Endothelial cell of umbilical vein (primary cell): ENCODE data around the gene NAP1L1.

Experiments used
- MYC ChIP-seq: IDR thresholded peaks from one replicate; pipeline ENCODE4 v1.6.1; 2011; ENCODE audit warnings: mild to moderate bottlenecking, low read depth, low read length
- TF ChIP-seq, protein P1 (sequence below), 2 donors: IDR thresholded peaks; 1 replicate in 1 of 2; 2 replicates in 1 of 2; pipeline ENCODE4 v1.5.1; 2011; ENCODE audit warnings: low read length in 2 of 2, mild to moderate bottlenecking in 2 of 2, moderate library complexity in 2 of 2, control low read depth in 1 of 2, inconsistent platforms in 1 of 2, low read depth in 1 of 2; ENCODE audit not compliant: insufficient read depth in 1 of 2; ENCODE audit errors: extremely low read depth in 1 of 2

DNA sequence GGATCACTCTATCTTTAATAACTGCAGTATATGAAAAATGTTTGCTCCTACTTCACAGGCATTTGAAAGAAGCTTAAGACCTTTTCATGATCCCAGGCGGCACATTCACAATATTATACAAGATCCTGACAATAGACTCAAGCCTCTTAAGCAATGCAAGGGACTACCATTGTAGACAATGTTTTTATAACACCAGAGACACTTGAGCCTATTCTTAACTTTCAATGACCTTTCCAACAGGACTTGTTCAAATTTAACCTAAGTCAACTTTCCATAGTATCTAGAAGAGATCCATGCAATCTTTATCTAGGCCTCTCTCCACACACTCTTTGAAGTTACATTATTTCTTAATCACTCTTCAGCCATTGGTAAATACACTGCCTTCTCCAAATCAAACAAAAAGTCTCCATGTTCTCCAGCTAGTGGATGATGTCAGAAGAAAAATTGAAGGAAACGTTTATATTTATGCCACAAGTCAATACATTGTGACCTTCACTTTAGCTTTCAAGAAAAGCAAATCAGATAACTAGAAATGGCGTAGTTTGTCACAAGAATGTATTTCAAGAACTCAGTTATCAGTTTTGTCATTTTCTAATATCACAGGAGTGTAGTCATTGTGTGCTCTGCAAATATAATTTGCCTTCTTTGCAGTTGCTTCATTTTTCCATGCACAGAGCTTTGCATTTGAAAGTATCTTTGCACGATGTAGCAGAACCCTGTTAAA lies 94.1 kb downstream of the NAP1L1 start:
- TF ChIP-seq, protein P1, sequence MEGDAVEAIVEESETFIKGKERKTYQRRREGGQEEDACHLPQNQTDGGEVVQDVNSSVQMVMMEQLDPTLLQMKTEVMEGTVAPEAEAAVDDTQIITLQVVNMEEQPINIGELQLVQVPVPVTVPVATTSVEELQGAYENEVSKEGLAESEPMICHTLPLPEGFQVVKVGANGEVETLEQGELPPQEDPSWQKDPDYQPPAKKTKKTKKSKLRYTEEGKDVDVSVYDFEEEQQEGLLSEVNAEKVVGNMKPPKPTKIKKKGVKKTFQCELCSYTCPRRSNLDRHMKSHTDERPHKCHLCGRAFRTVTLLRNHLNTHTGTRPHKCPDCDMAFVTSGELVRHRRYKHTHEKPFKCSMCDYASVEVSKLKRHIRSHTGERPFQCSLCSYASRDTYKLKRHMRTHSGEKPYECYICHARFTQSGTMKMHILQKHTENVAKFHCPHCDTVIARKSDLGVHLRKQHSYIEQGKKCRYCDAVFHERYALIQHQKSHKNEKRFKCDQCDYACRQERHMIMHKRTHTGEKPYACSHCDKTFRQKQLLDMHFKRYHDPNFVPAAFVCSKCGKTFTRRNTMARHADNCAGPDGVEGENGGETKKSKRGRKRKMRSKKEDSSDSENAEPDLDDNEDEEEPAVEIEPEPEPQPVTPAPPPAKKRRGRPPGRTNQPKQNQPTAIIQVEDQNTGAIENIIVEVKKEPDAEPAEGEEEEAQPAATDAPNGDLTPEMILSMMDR (IDR thresholded peaks at IDR 0.05; ENCODE audit: extremely low read depth in 1 of 2, insufficient read depth in 1 of 2, low read depth in 1 of 2, low read length in 2 of 2), result no peak
- TF ChIP-seq MYC, result no peak
